ENCODE data around the gene NMNAT3. TPM values are rescaled to one million over a fixed set of nuclear protein-coding genes. Genes with fewer than 3 reads are reported as not detected.

The NMNAT3 gene
- total RNA-seq, 1 experiment from 2014 or later = 1.3 TPM

- Mint-ChIP-seq H3K9me3 (peaks cover 4 to 7% of the 10 kb centered on the region in 2 experiments; a peak in 3 of 5 replicates), H3K4me1 (peaks cover 5 to 6% of the 10 kb centered on the region in 2 experiments), H3K4me3 (no peak overlapping the region), H3K27ac (no peak overlapping the region), H3K36me3 (ENCODE audit: insufficient read depth in 1 of 3, low read depth in 3 of 3) (no peaks in the 10 kb centered on the region; a peak in 1 of 7 replicates), H3K27me3 (ENCODE audit: low read depth) (peaks cover 6% of the 10 kb centered on the region; the same call in 1 of the 2 replicates)
- Histone ChIP-seq H3K9ac (ENCODE audit: extremely low read depth, insufficient read length, low read length) (no peak overlapping the region), H3K14ac (ENCODE audit: insufficient read depth, low read length) (no peak overlapping the region), H4K20me1 (ENCODE audit: control insufficient read depth, insufficient read depth, insufficient read length) (no peaks in the 10 kb centered on the region), H3K23ac (ENCODE audit: insufficient read length, low read depth, low read length) (no peak overlapping the region), H3K18ac (ENCODE audit: insufficient read length, low read depth, low read length) (no peak overlapping the region), H3T11ph (ENCODE audit: low read length) (no peak overlapping the region), H4K8ac (replicated peaks; ENCODE audit: insufficient read length, low read depth, low read length) (no peak overlapping the region), H3K9me3 (ENCODE audit: control insufficient read depth, low read depth, low read length) (no peaks in the 10 kb centered on the region), H3K4ac (ENCODE audit: low read depth, low read length) (no peak overlapping the region), H3K27ac (ENCODE audit: insufficient read length, low read depth, low read length) (no peak overlapping the region), H3K4me2 (ENCODE audit: insufficient read depth, insufficient read length, low read length) (no peak overlapping the region), H3K27me3 (ENCODE audit: insufficient read depth, low read length) (no peaks in the 10 kb centered on the region), H3K23me2 (ENCODE audit: insufficient read length, low read depth, low read length, poor library complexity, severe bottlenecking) (no peaks in the 10 kb centered on the region), H3K79me2 (ENCODE audit: insufficient read depth, low read length) (no peaks in the 10 kb centered on the region), H4K91ac (ENCODE audit: insufficient read length, low read depth, low read length) (no peak overlapping the region), H3K56ac (ENCODE audit: insufficient read length, low read depth, low read length) (no peak overlapping the region), H2BK120ac (ENCODE audit: low read depth, low read length, poor library complexity, severe bottlenecking) (no peak overlapping the region), H2AK5ac (ENCODE audit: insufficient read length, low read length) (no peak overlapping the region), H4K5ac (ENCODE audit: insufficient read length, low read depth, low read length) (no peak overlapping the region), H2BK12ac (ENCODE audit: insufficient read length, low read depth, low read length) (no peak overlapping the region), H2BK20ac (ENCODE audit: low read depth, low read length, poor library complexity, severe bottlenecking) (no peak overlapping the region), H2BK5ac (ENCODE audit: insufficient read length, low read length) (no peak overlapping the region), H2BK15ac (ENCODE audit: low read depth, low read length) (no peak overlapping the region), H3K79me1 (ENCODE audit: insufficient read depth, low read depth, low read length, poor library complexity, severe bottlenecking) (no peaks in the 10 kb centered on the region), H3K4me1 (ENCODE audit: insufficient read depth, low read length) (no peaks in the 10 kb centered on the region; the same call in 1 of the 2 replicates), H2AFZ (ENCODE audit: low read length) (no peak overlapping the region)
- no CpG with 5 or more reads among the region's 5 CpGs for WGBS (ENCODE audit: extremely low coverage, insufficient read length, low lambda C conversion rate)
- peak; percentile 65 for TF ChIP-seq CTCF (conservative IDR thresholded peaks at IDR 0.05)
- DNase-seq = peak; percentile 55
Observed at GRCh38 chr3:139564294-139564861, 113.4 kb downstream of the NMNAT3 start.
